ENCODE results near the gene MPZ.

The MPZ gene

GRCh38 chr1:161304927-161305866, 4.6 kb downstream of the MPZ start:
- H3K36me3 ChIP-seq (replicated peaks in 1 of 2; ENCODE audit: control insufficient read depth in 2 of 2, insufficient read depth in 2 of 2, low read length in 2 of 2), result no peaks in the 10 kb centered on the region

GRCh38 chr1:161300478-161300877, 9.3 kb downstream of the MPZ start:
- Histone ChIP-seq H3K14ac (ENCODE audit: low read length) (no peak overlapping the region), H2AFZ (ENCODE audit: low read length) (no peak overlapping the region), H3K9ac (ENCODE audit: low read depth, low read length, poor library complexity) (no peak overlapping the region), H3K18ac (ENCODE audit: low read length) (no peak overlapping the region), H3K4me2 (ENCODE audit: insufficient read depth, low read length, poor library complexity, severe bottlenecking) (no peak overlapping the region), H3K9me3 (replicated peaks in 1 of 2; ENCODE audit: control insufficient read depth in 2 of 2, insufficient read depth in 1 of 2, low read depth in 1 of 2, low read length in 2 of 2) (no peaks in the 10 kb centered on the region), H3K36me3 (replicated peaks in 1 of 2; ENCODE audit: control insufficient read depth in 2 of 2, insufficient read depth in 2 of 2, low read length in 2 of 2) (no peaks in the 10 kb centered on the region), H3K23ac (ENCODE audit: low read depth, low read length, poor library complexity) (no peak overlapping the region), H3K4me3 (ENCODE audit: low read length in 2 of 2) (no peak overlapping the region), H4K91ac (ENCODE audit: low read depth, low read length, poor library complexity) (no peak overlapping the region), H2AK5ac (ENCODE audit: low read depth, low read length) (no peak overlapping the region), H2BK12ac (ENCODE audit: low read length) (no peak overlapping the region), H2BK5ac (ENCODE audit: low read length) (no peak overlapping the region), H2BK15ac (ENCODE audit: low read length) (no peak overlapping the region), H4K8ac (ENCODE audit: low read depth, low read length) (no peak overlapping the region), H3K4me1 (ENCODE audit: control insufficient read depth in 2 of 2, insufficient read depth in 1 of 2, low read depth in 1 of 2, low read length in 2 of 2) (peaks cover 0 to 7% of the 10 kb centered on the region in 2 donors), H3K27me3 (ENCODE audit: control insufficient read depth in 3 of 3, insufficient read depth in 3 of 3, low read depth in 1 of 3, low read length in 3 of 3) (peaks cover 0 to 3% (median 0%) of the 10 kb centered on the region in 3 experiments), H2BK120ac (ENCODE audit: low read depth, low read length) (no peak overlapping the region), H3K4ac (ENCODE audit: low read length) (no peak overlapping the region), H3K79me1 (ENCODE audit: low read depth, low read length) (no peaks in the 10 kb centered on the region), H3K27ac (replicated peaks; ENCODE audit: low read length) (no peak overlapping the region)
- no peak for DNase-seq (ENCODE audit: low spot score)
- WGBS, 2 donors (ENCODE audit: extremely low coverage in 2 of 2, insufficient read length in 2 of 2, insufficient replicate concordance in 1 of 2), result no CpG with 5 or more reads among the region's 4 CpGs

More at GRCh38 chr1:161304927-161305866, 4.6 kb downstream of the MPZ start:
- Histone ChIP-seq H2BK15ac (ENCODE audit: low read length) (no peak overlapping the region), H2AK5ac (ENCODE audit: low read depth, low read length) (no peak overlapping the region), H3K23ac (ENCODE audit: low read depth, low read length, poor library complexity) (no peak overlapping the region), H3K27me3 (ENCODE audit: control insufficient read depth in 3 of 3, insufficient read depth in 3 of 3, low read depth in 1 of 3, low read length in 3 of 3) (no peaks in the 10 kb centered on the region), H3K27ac (replicated peaks; ENCODE audit: low read length) (no peak overlapping the region), H3K4ac (ENCODE audit: low read length) (no peak overlapping the region), H3K9ac (ENCODE audit: low read depth, low read length, poor library complexity) (peak overlapping the region; percentile 92), H2BK120ac (ENCODE audit: low read depth, low read length) (no peak overlapping the region), H2AFZ (ENCODE audit: low read length) (peak overlapping the region; percentile 88), H3K4me3 (ENCODE audit: low read length in 2 of 2) (peak overlapping the region; percentile 45 to 89), H3K18ac (ENCODE audit: low read length) (peak overlapping the region; percentile 76), H3K9me3 (replicated peaks in 1 of 2; ENCODE audit: control insufficient read depth in 2 of 2, insufficient read depth in 1 of 2, low read depth in 1 of 2, low read length in 2 of 2) (no peaks in the 10 kb centered on the region), H4K8ac (ENCODE audit: low read depth, low read length) (no peak overlapping the region), H3K14ac (ENCODE audit: low read length) (no peak overlapping the region), H2BK5ac (ENCODE audit: low read length) (no peak overlapping the region), H3K79me1 (ENCODE audit: low read depth, low read length) (no peaks in the 10 kb centered on the region), H4K91ac (ENCODE audit: low read depth, low read length, poor library complexity) (no peak overlapping the region), H3K4me2 (ENCODE audit: insufficient read depth, low read length, poor library complexity, severe bottlenecking) (peak overlapping the region; percentile 75), H3K4me1 (ENCODE audit: control insufficient read depth in 2 of 2, insufficient read depth in 1 of 2, low read depth in 1 of 2, low read length in 2 of 2) (peaks cover 14 to 19% of the 10 kb centered on the region in 2 donors), H2BK12ac (ENCODE audit: low read length) (no peak overlapping the region)
- no peak for DNase-seq (ENCODE audit: low spot score)
- no CpG with 5 or more reads among the region's 17 CpGs for WGBS, 2 donors (ENCODE audit: extremely low coverage in 2 of 2, insufficient read length in 2 of 2, insufficient replicate concordance in 1 of 2)

- WGBS, 2 donors (ENCODE audit: extremely low coverage in 2 of 2, insufficient read length in 2 of 2, insufficient replicate concordance in 1 of 2), result no CpG with 5 or more reads among the region's 9 CpGs
- peak overlapping the region; percentile 22 for H2AFZ ChIP-seq (ENCODE audit: low read length)
- H4K91ac ChIP-seq (ENCODE audit: low read depth, low read length, poor library complexity), result no peak overlapping the region
- no peak overlapping the region for H2BK5ac ChIP-seq (ENCODE audit: low read length)
- H3K4me1 ChIP-seq (ENCODE audit: control insufficient read depth in 2 of 2, insufficient read depth in 1 of 2, low read depth in 1 of 2, low read length in 2 of 2), result no peaks in the 10 kb centered on the region
- no peak overlapping the region for H3K9ac ChIP-seq (ENCODE audit: low read depth, low read length, poor library complexity)
- no peak overlapping the region for H4K8ac ChIP-seq (ENCODE audit: low read depth, low read length)
- H3K79me1 ChIP-seq (ENCODE audit: low read depth, low read length), result no peaks in the 10 kb centered on the region
- no peak overlapping the region for H3K14ac ChIP-seq (ENCODE audit: low read length)
- DNase-seq (ENCODE audit: low spot score), result no peak
- no peak overlapping the region for H3K27ac ChIP-seq (replicated peaks; ENCODE audit: low read length)
- no peak overlapping the region for H3K4me2 ChIP-seq (ENCODE audit: insufficient read depth, low read length, poor library complexity, severe bottlenecking)
- H3K36me3 ChIP-seq (replicated peaks in 1 of 2; ENCODE audit: control insufficient read depth in 2 of 2, insufficient read depth in 2 of 2, low read length in 2 of 2), result no peaks in the 10 kb centered on the region
- no peak overlapping the region for H2BK120ac ChIP-seq (ENCODE audit: low read depth, low read length)
- H2BK12ac ChIP-seq (ENCODE audit: low read length), result no peak overlapping the region
- H3K18ac ChIP-seq (ENCODE audit: low read length), result no peak overlapping the region
- no peaks in the 10 kb centered on the region for H3K9me3 ChIP-seq (replicated peaks in 1 of 2; ENCODE audit: control insufficient read depth in 2 of 2, insufficient read depth in 1 of 2, low read depth in 1 of 2, low read length in 2 of 2)
- H2BK15ac ChIP-seq (ENCODE audit: low read length), result no peak overlapping the region
- peaks cover 0 to 3% (median 0%) of the 10 kb centered on the region in 3 experiments for H3K27me3 ChIP-seq (ENCODE audit: control insufficient read depth in 3 of 3, insufficient read depth in 3 of 3, low read depth in 1 of 3, low read length in 3 of 3)
- no peak overlapping the region for H2AK5ac ChIP-seq (ENCODE audit: low read depth, low read length)
- H3K4ac ChIP-seq (ENCODE audit: low read length), result no peak overlapping the region
- H3K4me3 ChIP-seq (ENCODE audit: low read length in 2 of 2), result no peak overlapping the region
- H3K23ac ChIP-seq (ENCODE audit: low read depth, low read length, poor library complexity), result no peak overlapping the region
These were observed 10.4 kb downstream of the MPZ start for GRCh38 chr1:161299347-161299746.

GRCh38 chr1:161298116-161298515, 11.7 kb downstream of the MPZ start:
- H3K27me3 ChIP-seq (ENCODE audit: control insufficient read depth in 3 of 3, insufficient read depth in 3 of 3, low read depth in 1 of 3, low read length in 3 of 3), result peaks cover 0 to 3% (median 0%) of the 10 kb centered on the region in 3 experiments

More at GRCh38 chr1:161298116-161298515, 11.7 kb downstream of the MPZ start:
- Histone ChIP-seq H3K18ac (ENCODE audit: low read length) (no peak overlapping the region), H2BK12ac (ENCODE audit: low read length) (no peak overlapping the region), H4K8ac (ENCODE audit: low read depth, low read length) (no peak overlapping the region), H3K23ac (ENCODE audit: low read depth, low read length, poor library complexity) (no peak overlapping the region), H3K79me1 (ENCODE audit: low read depth, low read length) (no peaks in the 10 kb centered on the region), H3K4me3 (ENCODE audit: low read length in 2 of 2) (no peak overlapping the region), H3K4me1 (ENCODE audit: control insufficient read depth in 2 of 2, insufficient read depth in 1 of 2, low read depth in 1 of 2, low read length in 2 of 2) (no peaks in the 10 kb centered on the region), H3K9ac (ENCODE audit: low read depth, low read length, poor library complexity) (no peak overlapping the region), H2BK15ac (ENCODE audit: low read length) (no peak overlapping the region), H3K27ac (replicated peaks; ENCODE audit: low read length) (no peak overlapping the region), H3K14ac (ENCODE audit: low read length) (no peak overlapping the region), H2BK5ac (ENCODE audit: low read length) (no peak overlapping the region), H3K9me3 (replicated peaks in 1 of 2; ENCODE audit: control insufficient read depth in 2 of 2, insufficient read depth in 1 of 2, low read depth in 1 of 2, low read length in 2 of 2) (no peaks in the 10 kb centered on the region), H2AK5ac (ENCODE audit: low read depth, low read length) (no peak overlapping the region), H2AFZ (ENCODE audit: low read length) (no peak overlapping the region), H3K4me2 (ENCODE audit: insufficient read depth, low read length, poor library complexity, severe bottlenecking) (no peak overlapping the region), H2BK120ac (ENCODE audit: low read depth, low read length) (no peak overlapping the region), H3K36me3 (replicated peaks in 1 of 2; ENCODE audit: control insufficient read depth in 2 of 2, insufficient read depth in 2 of 2, low read length in 2 of 2) (no peaks in the 10 kb centered on the region), H4K91ac (ENCODE audit: low read depth, low read length, poor library complexity) (no peak overlapping the region), H3K4ac (ENCODE audit: low read length) (no peak overlapping the region)
- DNase-seq (ENCODE audit: low spot score), result no peak
- WGBS, 2 donors (ENCODE audit: extremely low coverage in 2 of 2, insufficient read length in 2 of 2, insufficient replicate concordance in 1 of 2), result 100% methylated on average over 2 of the region's 6 CpGs; no CpG with 5 or more reads in 1 of the 2 donors
